ENCODE results near the gene SUSD4.

SUSD4 gene

DNA sequence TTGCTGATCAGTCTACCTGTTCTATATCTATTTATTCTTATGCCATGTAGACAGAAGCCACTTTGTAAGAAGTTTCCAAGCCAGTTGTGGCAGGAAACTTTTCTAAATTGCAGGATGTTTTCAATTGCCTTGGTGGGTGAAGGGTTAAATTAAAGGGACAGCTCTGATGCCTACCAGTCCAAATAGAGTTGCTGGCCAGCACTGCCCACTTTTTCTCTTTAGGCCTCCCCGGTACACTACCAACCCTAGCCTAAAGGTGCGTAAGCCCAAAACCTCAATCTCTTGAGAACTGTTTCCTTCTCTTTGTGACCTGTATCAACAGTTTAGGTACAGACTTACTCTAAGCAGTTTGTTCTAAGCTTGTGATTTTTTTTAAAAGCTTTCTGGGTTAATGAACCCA is 15.5 kb downstream of the SUSD4 start:
- in situ Hi-C loops (cut with MboI; ENCODE audit: low sequenced_read_pairs) = no loop called here
- Histone ChIP-seq H3K4me3 (no peak overlapping the region), H3K9me3 (no peaks in the 10 kb centered on the region), H3K4me1 (no peaks in the 10 kb centered on the region), H3K36me3 (replicated peaks) (no peaks in the 10 kb centered on the region), H3K27me3 (ENCODE audit: low read depth) (no peaks in the 10 kb centered on the region)
- DNase-seq (ENCODE audit: low spot score in 2 of 2) = no peak

DNA sequence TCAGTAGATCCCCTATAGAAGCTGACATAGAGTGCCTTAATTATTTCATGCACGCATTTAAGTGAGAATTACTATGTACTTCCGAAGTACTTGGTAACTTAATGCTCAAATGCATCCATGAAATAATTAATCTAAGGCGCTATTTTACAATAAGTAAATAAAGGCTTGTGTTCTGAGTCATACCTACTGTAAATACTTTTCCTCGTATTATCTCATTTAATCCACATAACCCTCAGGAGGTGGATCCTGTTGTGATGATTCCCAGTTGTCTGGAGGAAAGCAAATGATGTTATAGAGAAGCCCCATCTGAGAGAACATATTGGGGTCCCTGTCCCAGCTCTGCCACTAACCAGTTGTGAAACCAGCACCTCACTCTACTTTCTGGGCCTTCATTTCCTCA is 16.4 kb downstream of the SUSD4 start:
- no peak for DNase-seq (ENCODE audit: low spot score in 2 of 2)
- no peaks in the 10 kb centered on the region for H3K27me3 ChIP-seq (ENCODE audit: low read depth)
- no peaks in the 10 kb centered on the region for H3K9me3 ChIP-seq
- in situ Hi-C loops (cut with MboI; ENCODE audit: low sequenced_read_pairs) = no loop called here
- H3K4me1 ChIP-seq = no peaks in the 10 kb centered on the region
- H3K36me3 ChIP-seq (replicated peaks) = no peaks in the 10 kb centered on the region
- H3K4me3 ChIP-seq = no peak overlapping the region

GRCh38 chr1:223346311-223346710 is 17.7 kb downstream of the SUSD4 start:
- Histone ChIP-seq H3K4me3 (no peak overlapping the region), H3K9me3 (no peaks in the 10 kb centered on the region), H3K4me1 (no peaks in the 10 kb centered on the region), H3K27me3 (ENCODE audit: low read depth) (no peaks in the 10 kb centered on the region), H3K36me3 (replicated peaks) (no peaks in the 10 kb centered on the region)
- DNase-seq (ENCODE audit: low spot score in 2 of 2) = no peak
- in situ Hi-C loops (cut with MboI; ENCODE audit: low sequenced_read_pairs) = no loop called here

DNA sequence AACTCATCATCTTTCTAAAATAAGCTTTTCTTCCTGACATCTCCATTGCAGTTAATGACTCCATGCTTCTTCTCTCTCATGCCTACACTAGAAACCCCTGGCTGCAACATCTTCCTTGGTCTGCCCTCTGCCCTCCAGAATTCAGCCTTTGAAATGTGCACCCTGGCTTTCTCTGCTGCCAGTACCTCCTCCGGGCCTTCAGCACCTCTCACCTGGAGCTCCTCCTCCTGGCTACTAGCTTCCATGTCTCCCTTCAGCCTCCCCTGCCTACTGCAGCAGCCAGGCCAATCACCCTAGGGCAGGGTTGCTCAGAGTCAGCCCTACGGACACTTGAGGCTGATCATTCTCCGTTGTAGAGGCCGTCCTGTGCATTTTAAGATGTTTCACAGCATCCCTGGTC is 18.3 kb downstream of the SUSD4 start:
- in situ Hi-C loops (cut with MboI; ENCODE audit: low sequenced_read_pairs) = no loop called here
- Histone ChIP-seq H3K36me3 (replicated peaks) (no peaks in the 10 kb centered on the region), H3K9me3 (no peaks in the 10 kb centered on the region), H3K4me1 (no peaks in the 10 kb centered on the region), H3K4me3 (no peak overlapping the region), H3K27me3 (ENCODE audit: low read depth) (no peaks in the 10 kb centered on the region)
- DNase-seq (ENCODE audit: low spot score in 2 of 2) = no peak

DNA sequence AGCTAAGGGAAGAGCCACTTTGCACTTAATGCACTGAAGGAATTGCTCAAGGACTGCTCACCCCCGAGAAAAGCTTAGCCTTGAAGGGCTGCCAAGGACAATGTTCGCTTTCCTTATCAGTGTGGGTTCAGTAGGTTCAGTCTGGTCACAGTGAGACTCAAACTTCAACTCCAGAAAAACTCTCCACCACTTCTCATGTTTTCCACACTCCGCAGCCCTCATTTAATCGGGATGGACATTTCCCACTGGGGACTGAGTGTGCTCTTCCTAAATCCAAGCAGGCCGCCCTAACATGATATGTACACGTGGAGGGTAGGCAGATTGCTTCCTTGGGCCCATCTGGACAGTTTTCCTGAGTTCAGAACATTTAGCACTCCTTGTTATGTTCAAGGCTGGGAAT is 19.5 kb downstream of the SUSD4 start:
- no peaks in the 10 kb centered on the region for H3K27me3 ChIP-seq (ENCODE audit: low read depth)
- H3K9me3 ChIP-seq = no peaks in the 10 kb centered on the region
- DNase-seq (ENCODE audit: low spot score in 2 of 2) = no peak
- in situ Hi-C loops (cut with MboI; ENCODE audit: low sequenced_read_pairs) = no loop called here
- no peaks in the 10 kb centered on the region for H3K36me3 ChIP-seq (replicated peaks)
- no peak overlapping the region for H3K4me3 ChIP-seq
- H3K4me1 ChIP-seq = no peaks in the 10 kb centered on the region

GRCh38 chr1:223343692-223344091 is 20.3 kb downstream of the SUSD4 start:
- Histone ChIP-seq H3K4me1 (no peaks in the 10 kb centered on the region), H3K9me3 (no peaks in the 10 kb centered on the region), H3K4me3 (no peak overlapping the region), H3K27me3 (ENCODE audit: low read depth) (no peaks in the 10 kb centered on the region), H3K36me3 (replicated peaks) (no peaks in the 10 kb centered on the region)
- in situ Hi-C loops (cut with MboI; ENCODE audit: low sequenced_read_pairs) = no loop called here
- DNase-seq (ENCODE audit: low spot score in 2 of 2) = no peak

DNA sequence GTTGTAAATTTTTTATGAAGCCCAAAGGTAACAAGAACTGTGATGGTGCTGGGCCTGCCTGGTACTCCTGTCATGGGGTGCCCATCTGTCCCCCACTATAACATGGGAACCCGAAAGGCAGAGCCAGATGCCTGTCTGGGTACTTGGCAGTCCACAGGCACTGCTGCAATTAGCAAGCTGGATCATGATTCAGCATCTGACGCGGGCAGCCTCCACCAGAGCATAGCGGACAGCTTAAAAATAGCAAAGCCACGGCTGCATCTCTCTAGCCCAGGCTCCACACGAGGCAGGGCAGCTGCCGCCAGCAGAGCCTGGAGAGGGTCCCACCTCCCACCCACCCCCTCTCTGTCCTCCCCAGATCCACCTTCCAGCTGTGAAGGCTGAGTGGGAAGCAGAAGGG is 22.9 kb downstream of the SUSD4 start:
- Histone ChIP-seq H3K4me1 (no peaks in the 10 kb centered on the region), H3K36me3 (replicated peaks) (no peaks in the 10 kb centered on the region), H3K9me3 (no peaks in the 10 kb centered on the region), H3K4me3 (no peak overlapping the region), H3K27me3 (ENCODE audit: low read depth) (no peaks in the 10 kb centered on the region; the same call in 1 of the 2 replicates)
- in situ Hi-C loops (cut with MboI; ENCODE audit: low sequenced_read_pairs) = no loop called here
- no peak for DNase-seq (ENCODE audit: low spot score in 2 of 2)

GRCh38 chr1:223340637-223341036 is 23.3 kb downstream of the SUSD4 start:
- in situ Hi-C loops (cut with MboI; ENCODE audit: low sequenced_read_pairs) = no loop called here
- no peaks in the 10 kb centered on the region for H3K4me1 ChIP-seq
- no peaks in the 10 kb centered on the region; the same call in 1 of the 2 replicates for H3K27me3 ChIP-seq (ENCODE audit: low read depth)
- H3K9me3 ChIP-seq = no peaks in the 10 kb centered on the region
- DNase-seq (ENCODE audit: low spot score in 2 of 2) = no peak
- H3K4me3 ChIP-seq = no peak overlapping the region
- no peaks in the 10 kb centered on the region for H3K36me3 ChIP-seq (replicated peaks)

DNA sequence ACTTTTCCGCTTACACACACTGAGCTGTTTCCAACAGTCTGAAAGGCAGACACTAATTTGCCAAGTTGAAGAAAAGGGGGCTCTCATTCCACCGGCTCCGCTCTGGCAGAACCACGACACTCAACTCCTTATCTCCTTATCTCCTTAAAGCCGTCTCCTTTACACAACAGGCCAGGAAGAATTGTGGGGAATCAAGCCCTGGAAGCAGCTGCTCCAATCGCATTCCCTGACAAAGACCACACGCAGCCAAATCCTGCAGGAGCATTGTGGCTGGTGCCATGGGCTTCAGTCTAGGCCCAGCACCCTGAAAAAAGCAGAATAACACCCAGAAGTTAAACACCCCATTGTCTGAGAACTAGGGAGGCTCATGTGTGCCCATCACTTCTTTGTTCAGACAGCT is 24.1 kb downstream of the SUSD4 start:
- Histone ChIP-seq H3K4me3 (no peak overlapping the region), H3K4me1 (no peaks in the 10 kb centered on the region), H3K9me3 (no peaks in the 10 kb centered on the region), H3K27me3 (ENCODE audit: low read depth) (no peaks in the 10 kb centered on the region; the same call in 1 of the 2 replicates), H3K36me3 (replicated peaks) (no peaks in the 10 kb centered on the region)
- DNase-seq (ENCODE audit: low spot score in 2 of 2) = no peak
- in situ Hi-C loops (cut with MboI; ENCODE audit: low sequenced_read_pairs) = no loop called here

- Histone ChIP-seq H3K36me3 (replicated peaks) (no peaks in the 10 kb centered on the region), H3K27me3 (ENCODE audit: low read depth) (no peaks in the 10 kb centered on the region; the same call in 1 of the 2 replicates), H3K4me3 (no peak overlapping the region), H3K4me1 (no peaks in the 10 kb centered on the region), H3K9me3 (no peaks in the 10 kb centered on the region)
- in situ Hi-C loops (cut with MboI; ENCODE audit: low sequenced_read_pairs) = no loop called here
- DNase-seq (ENCODE audit: low spot score in 2 of 2) = no peak
Observed at GRCh38 chr1:223338811-223339746, 24.9 kb downstream of the SUSD4 start.

DNA sequence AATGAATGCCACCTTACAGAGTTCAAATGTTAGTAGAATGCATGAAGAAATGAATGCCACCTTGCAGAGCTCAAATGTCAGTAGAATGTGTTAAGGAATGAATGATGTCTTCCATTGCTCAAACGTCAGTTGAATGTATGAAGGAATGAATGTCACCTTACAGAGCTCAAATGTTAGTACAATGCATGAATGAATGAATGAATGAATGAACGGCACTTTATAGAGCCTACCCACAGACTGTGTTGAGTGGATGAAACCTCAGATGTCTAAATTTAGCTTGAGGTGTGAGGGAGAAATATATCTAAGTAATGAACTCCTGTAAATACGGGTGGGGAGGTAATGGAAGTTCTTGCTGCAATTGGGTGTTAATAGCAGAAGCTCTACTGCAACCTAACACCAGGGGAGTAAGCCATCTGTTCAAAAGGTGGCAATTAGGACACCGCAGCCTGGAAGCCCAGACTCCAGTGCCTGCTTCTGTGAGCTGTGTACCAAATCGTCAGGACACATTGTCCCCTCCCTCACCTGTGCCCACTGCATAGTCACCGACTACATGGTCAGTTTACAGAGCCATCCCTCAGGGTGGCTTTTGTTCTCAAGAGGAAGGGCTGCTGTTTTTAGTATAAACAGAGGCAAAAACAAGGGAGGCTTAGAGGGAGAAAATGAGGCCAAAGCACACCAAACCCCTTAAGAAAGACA is 26.7 kb downstream of the SUSD4 start:
- Histone ChIP-seq H3K4me3 (no peak overlapping the region), H3K9me3 (no peaks in the 10 kb centered on the region), H3K4me1 (no peaks in the 10 kb centered on the region), H3K36me3 (replicated peaks) (no peaks in the 10 kb centered on the region), H3K27me3 (ENCODE audit: low read depth) (no peaks in the 10 kb centered on the region; the same call in none of the 2 replicates)
- in situ Hi-C loops (cut with MboI; ENCODE audit: low sequenced_read_pairs) = no loop called here
- DNase-seq (ENCODE audit: low spot score in 2 of 2) = no peak

DNA sequence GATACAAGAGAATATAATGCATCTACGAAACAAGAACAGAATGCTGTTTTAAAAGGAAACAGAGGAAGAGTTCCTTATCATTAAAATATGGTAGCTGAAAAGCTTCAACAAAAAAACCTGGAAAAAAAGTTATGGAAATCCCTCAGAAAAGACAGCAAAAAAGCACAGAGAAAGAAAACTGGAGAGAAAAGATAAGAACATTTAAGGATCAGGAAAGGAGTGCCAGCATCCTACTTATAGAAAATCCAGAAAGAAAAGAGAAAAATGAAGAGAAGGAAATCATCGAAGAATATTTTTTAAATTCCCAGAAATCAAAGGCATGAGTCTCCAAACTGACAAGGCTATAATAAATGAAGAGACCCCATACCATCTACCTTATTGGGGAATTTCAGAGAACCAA is 29.8 kb downstream of the SUSD4 start:
- in situ Hi-C loops (cut with MboI; ENCODE audit: low sequenced_read_pairs) = no loop called here
- Histone ChIP-seq H3K4me1 (no peaks in the 10 kb centered on the region), H3K36me3 (replicated peaks) (no peaks in the 10 kb centered on the region), H3K27me3 (ENCODE audit: low read depth) (no peaks in the 10 kb centered on the region; the same call in none of the 2 replicates), H3K9me3 (no peaks in the 10 kb centered on the region), H3K4me3 (no peak overlapping the region)
- no peak for DNase-seq (ENCODE audit: low spot score in 2 of 2)

DNA sequence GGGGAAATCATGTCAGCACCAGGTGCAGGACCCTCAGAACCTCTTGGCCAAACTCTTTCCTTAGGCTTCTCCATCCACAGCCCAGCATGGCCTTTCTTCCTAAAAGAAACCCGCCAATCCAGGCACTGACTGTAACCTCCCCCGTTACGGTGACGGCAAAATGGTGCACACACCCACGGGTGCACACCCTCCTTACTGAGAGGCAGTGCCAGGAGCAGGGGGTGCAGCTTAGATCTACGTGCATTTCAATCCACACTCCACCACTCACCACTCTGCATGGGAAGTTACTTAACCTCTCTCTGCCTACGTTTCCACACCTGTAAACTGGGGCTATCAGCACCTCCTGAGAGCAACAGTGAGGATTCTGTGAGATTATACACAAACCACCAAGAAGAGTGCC is 31.0 kb downstream of the SUSD4 start:
- no peak for DNase-seq (ENCODE audit: low spot score in 2 of 2)
- no peaks in the 10 kb centered on the region for H3K36me3 ChIP-seq (replicated peaks)
- no peaks in the 10 kb centered on the region for H3K4me1 ChIP-seq
- H3K9me3 ChIP-seq = no peaks in the 10 kb centered on the region
- in situ Hi-C loops (cut with MboI; ENCODE audit: low sequenced_read_pairs) = no loop called here
- H3K27me3 ChIP-seq (ENCODE audit: low read depth) = no peaks in the 10 kb centered on the region; the same call in none of the 2 replicates
- H3K4me3 ChIP-seq = no peak overlapping the region

DNA sequence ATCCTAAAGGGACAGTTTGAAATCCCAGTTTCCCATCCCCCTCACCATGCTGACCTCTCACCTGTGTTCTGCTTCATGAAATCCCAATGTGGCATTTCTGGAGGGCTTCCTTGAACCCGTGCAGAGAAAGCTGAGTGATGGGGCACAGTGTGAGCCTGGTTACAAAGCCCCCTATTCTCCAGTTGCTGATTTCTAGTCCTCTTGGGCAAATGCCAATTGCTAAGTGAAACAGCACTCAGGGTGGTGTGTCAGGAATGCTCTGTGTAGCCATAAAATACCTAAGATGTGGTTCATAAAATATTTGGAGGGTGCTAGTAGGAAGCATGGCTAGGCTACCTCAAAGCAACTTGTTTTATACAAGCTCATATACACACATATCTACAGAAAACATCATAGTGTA is 32.0 kb downstream of the SUSD4 start:
- H3K9me3 ChIP-seq = no peaks in the 10 kb centered on the region
- no peaks in the 10 kb centered on the region for H3K4me1 ChIP-seq
- in situ Hi-C loops (cut with MboI; ENCODE audit: low sequenced_read_pairs) = no loop called here
- H3K27me3 ChIP-seq (ENCODE audit: low read depth) = no peaks in the 10 kb centered on the region; the same call in none of the 2 replicates
- no peak for DNase-seq (ENCODE audit: low spot score in 2 of 2)
- H3K4me3 ChIP-seq = no peak overlapping the region
- H3K36me3 ChIP-seq (replicated peaks) = no peaks in the 10 kb centered on the region

Measured in HAP-1 (cell line).